ENCODE results near the gene CHRNB2. TPM values are rescaled to one million over a fixed set of nuclear protein-coding genes. Genes with fewer than 3 reads are reported as not detected.

The CHRNB2 gene
- total and polyA plus RNA-seq, 2 donors (not counting 3 experiments of a cell fraction or from before 2014, with no cell fraction given): not detected

GRCh38 chr1:154548028-154548427 is 19.6 kb upstream of the CHRNB2 start:
- ChIA-PET POLR2A (no interaction called here), CTCF (interaction anchor here (1.6 to 7.4 kb wide), 4 partner anchors 27 to 93 kb away, joined by 7 to 489 read pairs (median 20); no protein-coding TSS in a partner anchor)
- Histone ChIP-seq H3K27me3 (ENCODE audit: control insufficient read depth in 2 of 2, insufficient read depth in 2 of 2, low read length in 2 of 2) (no peaks in the 10 kb centered on the region), H2AFZ (ENCODE audit: low read depth, low read length) (no peak overlapping the region), H3K9ac (replicated peaks; ENCODE audit: extremely low read depth, insufficient read depth, low read length) (no peak overlapping the region), H3K36me3 (ENCODE audit: control insufficient read depth in 2 of 2, extremely low read depth in 1 of 2, insufficient read depth in 2 of 2, low read length in 2 of 2) (peaks cover 29 to 36% of the 10 kb centered on the region in 2 experiments), H4K20me1 (replicated peaks; ENCODE audit: control insufficient read depth, extremely low read depth, insufficient read depth, low read length) (no peaks in the 10 kb centered on the region), H3K9me3 (replicated peaks; ENCODE audit: control insufficient read depth, insufficient read depth, low read length) (no peaks in the 10 kb centered on the region), H3K4me3 (replicated peaks in 1 of 3; ENCODE audit: insufficient read depth in 1 of 3, low read depth in 1 of 3, low read length in 3 of 3) (no peak overlapping the region), H3K4me1 (ENCODE audit: control insufficient read depth, extremely low read depth, insufficient read depth, low read length) (peaks cover 6% of the 10 kb centered on the region), H3K4me2 (ENCODE audit: insufficient read depth, low read length) (no peak overlapping the region), H3K9me1 (replicated peaks; ENCODE audit: control insufficient read depth, extremely low read depth, insufficient read depth, low read length) (no peaks in the 10 kb centered on the region), H3K27ac (ENCODE audit: insufficient read depth, low read depth, low read length) (no peak overlapping the region), H3K79me2 (ENCODE audit: control insufficient read depth, insufficient read depth, low read length) (no peaks in the 10 kb centered on the region)
- dilution Hi-C loops (cut with MboI; ENCODE audit: extremely low pct_ligation_motif_present, low sequenced_read_pairs): no loop called here
- DNase-seq (ENCODE audit: low read depth, low spot score) (peak; percentile 42), FAIRE-seq (no peak)
- no TSS peak for BruUV-seq (replicated peaks)
- TF ChIP-seq MAX (IDR thresholded peaks at IDR 0.05; ENCODE audit: insufficient read depth, insufficient read length): no peak
- no peak for TF ChIP-seq MYC (IDR thresholded peaks at IDR 0.05; ENCODE audit: low read depth, low read length)
- intact Hi-C loops (cut with micrococcal nuclease): no loop called here

- DNase-seq (ENCODE audit: low read depth, low spot score) (no peak), FAIRE-seq (no peak)
- dilution Hi-C loops (cut with MboI; ENCODE audit: extremely low pct_ligation_motif_present, low sequenced_read_pairs): no loop called here
- Histone ChIP-seq H3K79me2 (ENCODE audit: control insufficient read depth, insufficient read depth, low read length) (peaks cover 3% of the 10 kb centered on the region), H3K9ac (replicated peaks; ENCODE audit: extremely low read depth, insufficient read depth, low read length) (no peak overlapping the region), H4K20me1 (replicated peaks; ENCODE audit: control insufficient read depth, extremely low read depth, insufficient read depth, low read length) (no peaks in the 10 kb centered on the region), H3K36me3 (ENCODE audit: control insufficient read depth in 2 of 2, extremely low read depth in 1 of 2, insufficient read depth in 2 of 2, low read length in 2 of 2) (peaks cover 40 to 46% of the 10 kb centered on the region in 2 experiments), H3K4me1 (ENCODE audit: control insufficient read depth, extremely low read depth, insufficient read depth, low read length) (no peaks in the 10 kb centered on the region), H3K27ac (ENCODE audit: insufficient read depth, low read depth, low read length) (no peak overlapping the region), H3K9me3 (replicated peaks; ENCODE audit: control insufficient read depth, insufficient read depth, low read length) (no peaks in the 10 kb centered on the region), H3K27me3 (ENCODE audit: control insufficient read depth in 2 of 2, insufficient read depth in 2 of 2, low read length in 2 of 2) (no peaks in the 10 kb centered on the region), H3K4me2 (ENCODE audit: insufficient read depth, low read length) (no peak overlapping the region), H3K4me3 (replicated peaks in 1 of 3; ENCODE audit: insufficient read depth in 1 of 3, low read depth in 1 of 3, low read length in 3 of 3) (no peak overlapping the region), H3K9me1 (replicated peaks; ENCODE audit: control insufficient read depth, extremely low read depth, insufficient read depth, low read length) (no peaks in the 10 kb centered on the region), H2AFZ (ENCODE audit: low read depth, low read length) (no peak overlapping the region)
- ChIA-PET CTCF (interaction anchor here (7.4 kb wide), 1 partner anchor 67 kb away, joined by 489 read pairs; no protein-coding TSS in a partner anchor), POLR2A (interaction anchor here (0.5 kb wide), 1 partner anchor 59 kb away, joined by 8 read pairs; no protein-coding TSS in a partner anchor)
- no TSS peak for BruUV-seq (replicated peaks)
- intact Hi-C loops (cut with micrococcal nuclease): no loop called here
- TF ChIP-seq GATA2 (IDR thresholded peaks at IDR 0.05; ENCODE audit: insufficient read depth, insufficient read length, low read depth, low read length) (no peak), MAX (IDR thresholded peaks at IDR 0.05; ENCODE audit: insufficient read depth, insufficient read length) (no peak), FOS (IDR thresholded peaks at IDR 0.05; ENCODE audit: borderline replicate concordance, insufficient read depth, low read length) (no peak), JUN (IDR thresholded peaks at IDR 0.05; ENCODE audit: borderline replicate concordance, insufficient read depth, insufficient read length, low read depth) (no peak), CTCF (IDR thresholded peaks at IDR 0.05; ENCODE audit: extremely low read depth in 1 of 2, insufficient read depth in 1 of 2, low read depth in 1 of 2, low read length in 2 of 2) (no peak), POLR2A (IDR thresholded peaks at IDR 0.05; ENCODE audit: low read depth, low read length) (no peak), MYC (IDR thresholded peaks at IDR 0.05; ENCODE audit: low read depth, low read length) (no peak), EZH2 (IDR thresholded peaks at IDR 0.05; ENCODE audit: borderline replicate concordance, low read depth, low read length, severe bottlenecking) (no peak)
Measured at GRCh38 chr1:154549202-154549770, 18.3 kb upstream of the CHRNB2 start.
